Activated CD4-positive, alpha-beta T cell treated with anti-CD3 and anti-CD28 coated beads, Interleukin-2, amount 10 ng/mL, durations not matched to agents 7 days and 5 days (primary cell): ENCODE data around the gene FNDC11. TPM values are rescaled to one million over a fixed set of nuclear protein-coding genes. Genes with fewer than 3 reads are reported as not detected.
"Not testable (repeated sequence)": the region's sequence is repeated elsewhere in the genome, so short reads cannot be mapped to it uniquely, and the experiment has no call there.

ENCODE experiments used
- CTCF ChIA-PET: fragments of 350-600 bp; sonication (Branson Sonifier 250); formaldehyde crosslinking; loops from one replicate; lab custom pipeline; 2021; ENCODE audit warnings: antibody characterized with exemption; lab: Charles Lee
- POLR2A ChIA-PET: fragments of 350-600 bp; sonication (Branson Sonifier 250); formaldehyde crosslinking; loops from one replicate; lab custom pipeline; 2021; ENCODE audit warnings: antibody characterized with exemption; lab: Charles Lee
- DNase-seq: peaks from one replicate; pipeline ENCODE4 v3.0.0-alpha.2; 2020
- H3K27ac Mint-ChIP-seq: one replicate; pipeline ENCODE4 v1.8.0; 2021; ENCODE audit warnings: mild to moderate bottlenecking, moderate library complexity, mixed read lengths
- H3K27me3 Mint-ChIP-seq: one replicate; pipeline ENCODE4 v1.8.0; 2021; ENCODE audit warnings: mixed read lengths
- H3K36me3 Mint-ChIP-seq: one replicate; pipeline ENCODE4 v1.8.0; 2021; ENCODE audit warnings: low read depth, mixed read lengths
- H3K4me1 Mint-ChIP-seq: one replicate; pipeline ENCODE4 v1.8.0; 2021; ENCODE audit warnings: mixed read lengths
- H3K4me3 Mint-ChIP-seq: one replicate; pipeline ENCODE4 v1.8.0; 2021; ENCODE audit warnings: mild to moderate bottlenecking, moderate library complexity, mixed read lengths
- H3K9me3 Mint-ChIP-seq: one replicate; pipeline ENCODE4 v1.8.0; 2021; ENCODE audit warnings: mixed read lengths
- total RNA-seq, 2 experiments: library from RNA; stranded (reverse); gene quantifications; one replicate each; pipeline ENCODE4 v1.2.3, GENCODE V29; 2021

Gene FNDC11
- total RNA-seq, 2 experiments from 2014 or later: 0.15 to 0.57 TPM

DNA sequence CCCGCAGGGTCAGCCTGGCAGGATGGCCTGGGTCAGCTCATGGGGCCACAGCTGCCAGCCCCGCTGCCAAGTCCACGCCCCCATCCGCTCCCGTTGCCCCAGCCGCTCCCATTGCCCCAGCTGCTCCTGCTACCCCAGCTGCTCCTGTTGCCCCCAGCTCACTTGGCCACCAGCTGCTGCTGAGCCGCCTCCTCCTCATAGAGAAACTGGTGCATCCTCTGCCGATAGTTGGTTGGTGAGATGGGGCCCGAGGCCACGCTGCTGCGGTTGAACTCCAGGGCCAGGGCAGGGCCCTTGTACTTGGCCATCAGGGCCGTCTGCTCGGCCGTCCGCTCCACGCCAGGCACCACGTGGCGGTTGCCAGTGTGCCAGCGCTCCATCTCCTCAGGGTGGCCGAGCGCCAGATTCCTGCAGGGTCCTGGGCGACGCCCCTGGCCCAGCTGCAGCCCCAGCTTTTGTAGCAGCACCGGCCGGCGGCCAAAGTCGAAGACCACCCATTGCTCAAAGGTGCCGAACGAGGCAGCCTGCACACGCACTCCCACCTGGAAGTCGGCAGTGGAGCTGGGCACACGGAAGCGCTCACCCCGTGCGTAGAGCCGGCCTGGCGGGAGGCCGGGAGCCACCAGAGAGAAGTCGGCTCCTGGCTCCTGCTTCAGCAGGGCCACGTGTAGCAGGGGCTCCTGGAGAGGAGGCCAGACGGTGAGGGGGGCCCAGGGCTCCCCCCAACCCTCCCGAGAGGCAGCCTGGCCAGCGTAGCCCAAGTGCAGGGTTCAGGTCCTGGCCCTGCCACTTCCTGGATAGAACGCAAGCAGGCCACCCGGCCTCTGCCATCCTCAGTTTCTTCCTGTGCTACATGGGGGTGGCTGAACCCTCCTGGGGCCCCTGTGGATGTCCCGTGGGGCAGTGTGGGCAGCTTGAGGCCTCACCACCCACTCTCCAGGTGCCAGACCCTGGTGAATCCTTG, 15.3 kb downstream of the FNDC11 start:
- no peak overlapping the region for H3K27ac Mint-ChIP-seq
- ChIA-PET POLR2A (no interaction called here), CTCF (interaction anchor here (1.4 to 2.3 kb wide), 5 partner anchors 14 to 470 kb away, joined by 3 to 8 read pairs (median 4); partner anchors contain the start of genes PTK6 and SRMS)
- peaks cover 24% of the 10 kb centered on the region for H3K4me1 Mint-ChIP-seq
- no peaks in the 10 kb centered on the region for H3K27me3 Mint-ChIP-seq
- DNase-seq: peak; percentile 20
- no peak overlapping the region for H3K4me3 Mint-ChIP-seq
- H3K9me3 Mint-ChIP-seq: no peaks in the 10 kb centered on the region
- peaks cover 27% of the 10 kb centered on the region for H3K36me3 Mint-ChIP-seq

DNA sequence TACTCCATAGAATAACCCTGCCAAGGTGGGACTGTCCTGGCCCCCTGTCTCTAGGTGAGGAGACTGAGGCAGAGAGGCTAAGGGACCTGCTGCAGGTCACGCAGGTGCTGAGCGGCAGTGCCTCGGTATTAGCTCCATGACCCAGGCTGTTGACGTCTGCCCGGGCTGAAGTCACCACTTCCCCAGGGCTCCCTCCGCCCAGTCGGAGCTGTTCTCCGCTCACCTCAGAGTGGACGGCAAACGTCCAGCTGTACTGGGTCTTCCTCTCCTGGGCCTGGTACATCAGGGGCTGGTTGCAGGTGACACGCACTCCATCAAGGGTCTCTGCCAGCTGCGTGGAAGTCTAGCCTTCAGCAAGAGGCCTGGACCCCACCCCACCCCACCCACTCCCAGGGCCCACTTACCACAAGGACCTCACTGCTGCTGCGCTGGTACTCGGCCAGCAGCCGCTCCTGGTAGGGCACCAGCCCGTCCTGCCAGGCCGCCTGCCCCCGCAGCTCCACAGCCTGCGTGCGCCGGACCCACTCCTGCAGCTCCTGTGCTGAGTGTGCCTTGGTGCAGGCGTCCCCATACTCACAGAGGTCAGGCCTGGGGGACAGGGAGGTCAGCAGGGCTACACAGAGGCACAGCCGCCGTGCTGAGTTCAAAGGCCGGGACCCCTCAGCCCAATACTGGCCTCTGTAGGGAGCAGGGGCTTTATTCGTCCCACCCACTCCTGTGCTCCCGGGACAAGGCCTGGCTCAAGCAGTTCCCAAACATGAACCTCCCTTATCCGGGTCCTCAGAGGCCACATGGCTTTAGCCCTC, 16.5 kb downstream of the FNDC11 start:
- H3K27ac Mint-ChIP-seq: no peak overlapping the region
- peaks cover 4% of the 10 kb centered on the region for H3K27me3 Mint-ChIP-seq
- no peak for DNase-seq
- ChIA-PET CTCF (no interaction called here), POLR2A (no interaction called here)
- H3K9me3 Mint-ChIP-seq: no peaks in the 10 kb centered on the region
- no peak overlapping the region for H3K4me3 Mint-ChIP-seq
- H3K4me1 Mint-ChIP-seq: peaks cover 24% of the 10 kb centered on the region
- H3K36me3 Mint-ChIP-seq: peaks cover 26% of the 10 kb centered on the region

GRCh38 chr20:63571087-63571478, 17.1 kb downstream of the FNDC11 start:
- H3K27ac Mint-ChIP-seq, H3K27me3 Mint-ChIP-seq, DNase-seq, H3K4me3 Mint-ChIP-seq, POLR2A ChIA-PET, H3K9me3 Mint-ChIP-seq: not testable (repeated sequence)
- Mint-ChIP-seq H3K4me1 (peaks cover 24% of the 10 kb centered on the region), H3K36me3 (peaks cover 22% of the 10 kb centered on the region)
- CTCF ChIA-PET: interaction anchor here (1.0 kb wide), 1 partner anchor 34 kb away, joined by 3 read pairs; the partner anchor contains the start of gene PTK6

- no peak overlapping the region for H3K27ac Mint-ChIP-seq
- DNase-seq: no peak
- no peaks in the 10 kb centered on the region for H3K9me3 Mint-ChIP-seq
- peaks cover 17% of the 10 kb centered on the region for H3K36me3 Mint-ChIP-seq
- H3K4me3 Mint-ChIP-seq: no peak overlapping the region
- ChIA-PET CTCF (interaction anchor here (0.6 to 2.3 kb wide), 3 partner anchors 9 to 35 kb away, joined by 3 to 8 read pairs (median 3); partner anchors contain the start of gene PTK6), POLR2A (no interaction called here)
- peaks cover 23% of the 10 kb centered on the region for H3K4me1 Mint-ChIP-seq
- peaks cover 12% of the 10 kb centered on the region for H3K27me3 Mint-ChIP-seq
Observed at GRCh38 chr20:63572071-63572787, 18.3 kb downstream of the FNDC11 start.

DNA sequence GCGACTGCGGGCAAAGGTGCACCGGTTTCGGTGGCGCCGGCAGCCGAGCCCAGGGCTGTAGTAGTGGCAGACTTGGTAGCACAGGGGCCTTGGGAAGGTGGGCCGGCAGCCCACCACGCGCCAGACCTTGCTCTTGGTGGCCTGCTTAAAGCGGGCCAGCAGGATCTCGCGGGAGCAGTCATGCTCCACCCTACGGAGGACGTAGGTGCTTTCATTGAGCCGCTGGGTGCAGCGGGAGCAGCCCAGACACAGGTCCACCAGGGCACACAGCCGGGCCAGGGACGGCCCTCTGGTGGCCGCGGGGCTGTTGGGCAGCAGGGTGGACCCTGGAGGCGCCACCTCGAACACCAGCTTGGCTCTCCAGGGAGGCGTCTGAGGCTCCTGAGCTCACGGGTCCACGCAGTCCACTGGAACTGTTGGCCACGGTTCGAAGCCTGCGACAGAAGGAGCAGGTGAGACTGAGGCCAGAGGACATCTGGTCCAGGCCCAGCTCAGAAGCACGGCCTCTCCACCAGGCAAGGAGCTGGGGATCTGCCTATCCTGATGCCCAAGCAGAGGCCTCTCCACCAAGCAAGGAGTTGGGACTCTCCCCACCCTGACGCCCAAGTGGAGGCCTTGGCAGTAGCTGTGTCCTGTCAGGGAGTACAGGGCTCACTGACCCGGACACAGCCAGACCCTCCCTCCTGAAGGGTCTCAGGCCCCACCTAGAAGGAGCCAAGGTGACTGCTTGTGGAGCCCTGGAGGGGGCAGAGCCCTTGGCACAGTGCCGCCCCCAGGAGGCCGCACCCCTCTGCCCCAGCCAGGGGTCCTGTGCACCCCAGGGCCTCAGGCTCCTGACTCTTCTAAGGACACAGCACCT, 19.1 kb downstream of the FNDC11 start:
- Mint-ChIP-seq H3K4me3 (peak overlapping the region; percentile 79), H3K9me3 (no peaks in the 10 kb centered on the region), H3K4me1 (peaks cover 15% of the 10 kb centered on the region), H3K27ac (peak overlapping the region; percentile 85), H3K27me3 (peaks cover 15% of the 10 kb centered on the region), H3K36me3 (peaks cover 10% of the 10 kb centered on the region)
- POLR2A ChIA-PET: interaction anchor here (1.0 kb wide), 1 partner anchor 66 kb away, joined by 4 read pairs; no protein-coding TSS in a partner anchor
- CTCF ChIA-PET: interaction anchor here (0.6 to 2.3 kb wide), 4 partner anchors 8 to 445 kb away, joined by 3 to 8 read pairs (median 3); partner anchors contain the start of gene PTK6
- DNase-seq: no peak

GRCh38 chr20:63573647-63574131, 19.7 kb downstream of the FNDC11 start:
- H3K4me3 Mint-ChIP-seq: peak overlapping the region; percentile 79
- no peaks in the 10 kb centered on the region for H3K9me3 Mint-ChIP-seq
- DNase-seq: no peak
- H3K36me3 Mint-ChIP-seq: peaks cover 7% of the 10 kb centered on the region
- peak overlapping the region; percentile 90 for H3K27ac Mint-ChIP-seq
- H3K27me3 Mint-ChIP-seq: peaks cover 17% of the 10 kb centered on the region
- peaks cover 10% of the 10 kb centered on the region for H3K4me1 Mint-ChIP-seq
- POLR2A ChIA-PET: interaction anchor here (1.0 kb wide), 1 partner anchor 65 kb away, joined by 4 read pairs; no protein-coding TSS in a partner anchor
- CTCF ChIA-PET: interaction anchor here (0.6 to 2.3 kb wide), 7 partner anchors 9 to 444 kb away, joined by 3 to 8 read pairs (median 4); partner anchors contain the start of genes PRPF6 and PTK6

DNA sequence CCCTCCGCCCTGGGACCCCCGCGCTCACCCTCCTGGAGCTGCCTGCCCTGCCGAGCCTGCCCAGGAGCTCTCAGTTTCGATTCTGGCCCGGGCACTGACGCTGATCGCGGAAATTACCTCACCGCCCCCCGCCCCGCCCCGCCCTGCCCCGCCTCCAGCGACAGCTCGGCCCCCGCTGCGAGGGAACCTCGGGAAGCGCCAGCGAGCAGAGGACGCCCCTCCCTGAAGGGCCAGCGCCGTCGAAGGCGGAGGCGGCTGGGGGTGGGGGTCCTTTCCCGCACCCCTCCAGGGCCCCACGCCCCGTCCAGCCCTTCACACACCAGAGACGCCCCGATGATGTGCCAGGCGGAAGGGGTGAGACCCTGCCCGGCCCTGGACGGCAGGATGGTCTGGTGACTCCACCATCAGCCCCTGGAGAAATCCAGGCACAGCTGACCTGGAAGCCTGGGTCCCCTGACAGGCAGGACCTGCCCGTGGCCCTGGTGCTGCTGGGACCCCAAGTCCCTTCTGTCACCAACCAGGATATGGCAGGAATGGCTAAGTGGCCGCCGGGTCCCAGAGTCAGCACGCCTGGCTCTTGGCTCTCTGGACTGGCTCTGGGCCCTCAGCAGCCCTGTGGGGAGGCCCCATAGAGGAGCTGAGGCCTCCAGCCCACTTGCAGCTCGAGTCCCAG, 20.3 kb downstream of the FNDC11 start, which contains the start of gene HELZ2:
Gene HELZ2 (minus strand): TSS at position 84 of the 673 bp plus-strand sequence. CDS start 1,854 bp downstream, outside the sequence.
- H3K27ac Mint-ChIP-seq: peak within 1 kb of the TSS; percentile 90
- no peaks in the 10 kb centered on the region for H3K9me3 Mint-ChIP-seq
- H3K36me3 Mint-ChIP-seq: peaks cover under 1% of the 10 kb centered on the region
- peak; percentile 77 for DNase-seq
- CTCF ChIA-PET: interaction anchor here (0.8 to 2.3 kb wide), 7 partner anchors 9 to 406 kb away, joined by 3 to 8 read pairs (median 4); partner anchors contain the start of genes PRPF6 and PTK6
- peaks cover 5% of the 10 kb centered on the region for H3K4me1 Mint-ChIP-seq
- H3K27me3 Mint-ChIP-seq: peaks cover 17% of the 10 kb centered on the region
- POLR2A ChIA-PET: interaction anchor here (1.0 kb wide), 1 partner anchor 65 kb away, joined by 4 read pairs; no protein-coding TSS in a partner anchor
- peak within 1 kb of the TSS; percentile 79 for H3K4me3 Mint-ChIP-seq

GRCh38 chr20:63574829-63575743, 21.1 kb downstream of the FNDC11 start:
- ChIA-PET POLR2A (no interaction called here), CTCF (interaction anchor here (1.0 to 2.3 kb wide), 5 partner anchors 13 to 406 kb away, joined by 3 to 8 read pairs (median 4); partner anchors contain the start of genes PRPF6 and PTK6)
- Mint-ChIP-seq H3K9me3 (no peaks in the 10 kb centered on the region), H3K4me1 (peaks cover 2% of the 10 kb centered on the region), H3K27ac (peak overlapping the region; percentile 41), H3K36me3 (no peaks in the 10 kb centered on the region), H3K4me3 (peak overlapping the region; percentile 79), H3K27me3 (peaks cover 21% of the 10 kb centered on the region)
- DNase-seq: no peak

DNA sequence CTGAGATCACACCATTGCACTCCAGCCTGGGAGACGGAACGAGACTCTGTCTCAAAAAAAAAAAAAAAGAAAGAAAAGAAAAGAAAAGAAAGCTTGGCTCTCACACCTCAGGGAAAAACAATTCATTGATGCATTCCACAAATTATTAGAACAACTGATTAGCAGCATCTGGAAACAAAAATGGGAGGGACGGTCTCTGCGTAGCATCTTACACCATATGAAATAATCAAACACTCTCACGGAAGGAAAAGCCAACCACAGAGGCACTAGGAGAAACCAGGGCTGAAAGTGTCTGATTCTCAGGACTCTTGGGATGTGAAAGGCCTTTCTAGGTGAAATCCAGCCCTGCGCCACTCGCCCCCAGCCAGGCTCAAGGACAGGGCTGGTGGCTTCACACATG, 22.4 kb downstream of the FNDC11 start:
- Mint-ChIP-seq H3K36me3 (no peaks in the 10 kb centered on the region), H3K9me3 (no peaks in the 10 kb centered on the region), H3K27me3 (peaks cover 23% of the 10 kb centered on the region), H3K4me3 (peak overlapping the region; percentile 43), H3K27ac (no peak overlapping the region), H3K4me1 (peaks cover 9% of the 10 kb centered on the region)
- DNase-seq: no peak
- ChIA-PET POLR2A (no interaction called here), CTCF (interaction anchor here (0.6 kb wide), 1 partner anchor 131 kb away, joined by 3 read pairs; no protein-coding TSS in a partner anchor)
